HG03558 (cell line): ENCODE results near the gene SMARCD1.
"Not testable (repeated sequence)": the region's sequence is repeated elsewhere in the genome, so short reads cannot be mapped to it uniquely, and the experiment has no call there.

ENCODE experiments used
- ATAC-seq: cut with Tn5 transposase; IDR thresholded peaks from one replicate; pipeline ENCODE4 v1.9.1; 2021; ENCODE audit warnings: moderate number of reproducible peaks; ENCODE audit not compliant: unreplicated experiment; ENCODE audit errors: extremely low read depth

Gene SMARCD1

DNA sequence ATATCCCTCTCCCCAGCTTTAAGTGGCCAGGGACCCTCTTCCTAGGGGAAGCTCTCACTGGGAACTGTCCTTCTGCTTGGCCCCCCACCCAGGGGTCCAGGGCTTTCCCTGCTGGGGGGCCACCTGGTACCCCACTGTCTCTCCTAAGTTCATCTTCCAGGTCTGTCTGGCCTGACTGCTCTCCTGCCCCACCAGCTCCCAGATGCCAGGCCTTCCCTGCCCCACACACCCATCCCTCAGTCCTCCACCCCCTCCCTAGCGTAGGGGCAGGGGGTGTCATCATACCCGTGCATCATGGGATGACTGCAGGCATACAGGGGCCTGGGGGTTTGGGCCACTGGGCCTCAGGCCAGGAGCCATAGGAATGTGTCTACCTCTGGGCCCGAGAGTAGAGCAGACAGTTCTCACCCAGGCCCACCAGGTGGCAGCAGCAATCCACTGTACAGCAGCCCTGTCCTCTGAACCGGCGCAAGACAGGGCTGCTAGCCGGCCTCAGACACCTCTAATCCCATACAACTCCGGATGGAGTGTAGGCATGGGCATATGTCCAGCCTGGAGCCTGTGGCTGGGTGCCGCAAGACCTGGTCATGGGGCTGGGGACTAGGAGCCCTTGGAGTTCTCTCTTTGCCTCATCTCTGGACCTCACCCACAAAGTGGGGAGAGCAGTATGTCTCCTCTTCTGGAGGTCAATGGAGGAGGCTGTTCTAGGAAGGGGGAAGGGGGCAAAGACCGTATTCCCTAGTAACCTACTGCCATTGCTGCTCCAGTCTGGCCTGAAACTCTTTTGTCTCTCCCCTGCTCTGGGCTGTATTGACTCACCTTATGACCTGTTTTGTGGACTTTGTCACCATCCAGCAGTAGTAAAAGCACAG, 10.0 kb upstream of the SMARCD1 start:
- ATAC-seq, result no peak

- no peak for ATAC-seq
Observed at GRCh38 chr12:50075808-50076170, 9.4 kb upstream of the SMARCD1 start.

DNA sequence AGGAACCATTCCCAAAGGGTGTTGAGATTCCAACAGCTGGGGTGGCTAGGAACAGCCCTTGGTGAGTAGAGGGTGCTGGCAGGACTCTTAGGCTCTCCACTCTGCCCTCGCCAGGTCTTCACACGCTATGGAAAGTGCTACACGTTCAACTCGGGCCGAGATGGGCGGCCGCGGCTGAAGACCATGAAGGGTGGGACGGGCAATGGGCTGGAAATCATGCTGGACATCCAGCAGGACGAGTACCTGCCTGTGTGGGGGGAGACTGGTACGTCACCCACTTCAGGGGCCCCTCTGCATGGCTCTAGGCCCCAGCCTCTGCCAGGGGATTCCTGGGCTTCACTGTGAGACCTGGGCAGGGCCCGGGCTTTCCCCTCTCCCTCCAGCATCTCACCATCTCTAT, 8.0 kb upstream of the SMARCD1 start:
- no peak for ATAC-seq

- ATAC-seq, result no peak
Observed at GRCh38 chr12:50078281-50078680, 6.9 kb upstream of the SMARCD1 start.

GRCh38 chr12:50079771-50080170, 5.4 kb upstream of the SMARCD1 start:
- ATAC-seq, result no peak

DNA sequence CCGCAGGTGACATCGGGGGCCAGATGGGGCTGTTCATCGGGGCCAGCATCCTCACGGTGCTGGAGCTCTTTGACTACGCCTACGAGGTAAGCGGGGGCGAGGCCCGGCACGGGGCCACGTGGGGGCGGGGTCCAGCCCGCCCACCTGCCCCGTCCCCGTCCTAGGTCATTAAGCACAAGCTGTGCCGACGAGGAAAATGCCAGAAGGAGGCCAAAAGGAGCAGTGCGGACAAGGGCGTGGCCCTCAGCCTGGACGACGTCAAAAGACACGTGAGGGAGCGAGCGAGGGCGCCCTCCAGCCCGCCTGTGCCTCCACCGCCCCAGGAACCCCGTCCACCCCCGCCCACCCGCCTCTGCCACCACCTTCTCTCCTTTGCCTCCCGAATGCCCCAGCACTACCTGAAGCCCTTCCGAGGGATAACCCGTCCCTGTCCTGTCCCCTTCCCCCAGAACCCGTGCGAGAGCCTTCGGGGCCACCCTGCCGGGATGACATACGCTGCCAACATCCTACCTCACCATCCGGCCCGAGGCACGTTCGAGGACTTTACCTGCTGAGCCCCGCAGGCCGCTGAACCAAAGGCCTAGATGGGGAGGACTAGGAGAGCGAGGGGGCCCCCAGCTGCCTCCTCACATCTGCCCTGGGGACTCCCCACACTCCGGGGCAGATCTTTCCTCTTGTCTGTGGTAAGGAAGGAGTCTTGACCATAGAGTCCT, 3.9 kb upstream of the SMARCD1 start:
- ATAC-seq, result no peak

DNA sequence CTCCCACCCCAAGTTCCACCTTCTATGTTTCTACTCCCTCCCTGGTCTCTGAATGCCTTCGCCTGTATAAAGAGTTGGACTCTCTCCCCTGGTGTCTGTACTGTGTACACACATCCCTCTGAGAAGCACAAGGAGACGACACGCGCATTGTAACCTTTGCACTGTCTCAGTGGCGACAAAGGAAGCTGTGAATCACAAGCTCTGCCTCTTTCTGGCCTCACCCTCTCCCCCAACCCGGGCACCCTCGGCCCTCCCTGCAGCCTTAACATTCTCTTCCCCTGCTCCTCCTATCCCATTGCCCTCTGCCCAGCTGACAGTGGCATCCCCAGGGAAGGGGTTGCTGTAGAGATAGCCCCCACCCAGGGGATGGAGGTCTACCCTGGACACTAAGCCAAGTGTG, 2.5 kb upstream of the SMARCD1 start:
- ATAC-seq, result no peak

- no peak for ATAC-seq
Observed at GRCh38 chr12:50083301-50083700, 1.8 kb upstream of the SMARCD1 start.

DNA sequence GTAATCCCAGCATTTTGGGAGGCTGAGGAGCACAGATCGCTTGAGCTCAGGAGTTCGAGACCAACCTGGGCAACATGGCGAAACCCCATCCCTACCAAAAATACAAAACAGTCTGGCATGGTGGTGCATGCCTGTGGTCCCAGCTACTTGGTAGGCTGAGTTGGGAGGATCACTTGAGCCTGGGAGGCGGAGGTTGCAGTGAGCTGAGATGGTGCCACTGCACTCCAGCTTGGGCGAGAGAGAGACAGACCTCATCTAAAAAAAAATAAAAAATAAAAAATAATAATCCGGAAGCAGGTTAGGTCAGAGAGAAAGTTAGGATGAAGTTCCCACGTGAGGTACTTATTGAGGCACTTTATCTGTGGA, 750 bp upstream of the SMARCD1 start:
- ATAC-seq, result not testable (repeated sequence)

DNA sequence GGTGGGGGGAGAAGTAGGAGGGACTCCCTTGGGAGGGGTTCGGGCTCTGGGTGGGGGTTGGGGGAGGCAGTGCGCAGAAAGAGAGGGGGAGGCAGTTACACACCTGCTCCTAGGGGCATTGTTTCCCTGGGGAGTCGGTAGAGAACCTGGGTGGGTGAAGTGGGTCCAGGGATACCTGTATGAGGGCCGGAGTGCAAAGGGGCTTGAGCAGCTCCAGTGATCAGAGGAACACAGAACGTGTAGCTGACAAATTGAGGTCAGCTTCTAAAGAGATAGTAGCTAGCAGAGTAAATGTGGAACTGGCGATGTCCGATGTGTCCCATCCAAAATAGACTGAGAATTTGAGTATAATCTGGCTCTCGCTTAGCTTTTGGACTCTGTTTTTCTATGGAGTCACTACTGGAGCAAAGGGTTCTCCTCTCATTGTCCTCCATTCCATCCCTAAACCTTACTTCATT, 502 bp downstream of the SMARCD1 start:
- ATAC-seq, result no peak

- ATAC-seq, result no peak
Observed at GRCh38 chr12:50086148-50086547, 1.0 kb downstream of the SMARCD1 start.

DNA sequence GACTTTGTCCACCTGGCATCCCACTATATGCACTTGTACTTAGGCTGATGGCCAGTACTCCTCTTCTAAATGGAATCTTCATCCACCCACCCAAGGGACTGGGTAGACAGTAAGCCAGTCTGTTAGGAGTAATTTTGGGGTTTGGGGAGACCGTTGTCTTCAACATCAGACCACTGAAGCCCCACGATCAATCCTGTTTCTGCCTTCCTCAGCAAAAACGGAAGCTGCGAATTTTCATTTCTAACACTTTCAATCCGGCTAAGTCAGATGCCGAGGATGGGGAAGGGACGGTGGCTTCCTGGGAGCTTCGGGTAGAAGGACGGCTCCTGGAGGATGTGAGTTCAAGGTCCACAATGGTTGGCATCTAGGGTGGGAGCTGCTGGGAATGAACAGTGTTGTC, 2.0 kb downstream of the SMARCD1 start:
- no peak for ATAC-seq

- ATAC-seq, result no peak
Observed at GRCh38 chr12:50087995-50088394, 2.9 kb downstream of the SMARCD1 start.

DNA sequence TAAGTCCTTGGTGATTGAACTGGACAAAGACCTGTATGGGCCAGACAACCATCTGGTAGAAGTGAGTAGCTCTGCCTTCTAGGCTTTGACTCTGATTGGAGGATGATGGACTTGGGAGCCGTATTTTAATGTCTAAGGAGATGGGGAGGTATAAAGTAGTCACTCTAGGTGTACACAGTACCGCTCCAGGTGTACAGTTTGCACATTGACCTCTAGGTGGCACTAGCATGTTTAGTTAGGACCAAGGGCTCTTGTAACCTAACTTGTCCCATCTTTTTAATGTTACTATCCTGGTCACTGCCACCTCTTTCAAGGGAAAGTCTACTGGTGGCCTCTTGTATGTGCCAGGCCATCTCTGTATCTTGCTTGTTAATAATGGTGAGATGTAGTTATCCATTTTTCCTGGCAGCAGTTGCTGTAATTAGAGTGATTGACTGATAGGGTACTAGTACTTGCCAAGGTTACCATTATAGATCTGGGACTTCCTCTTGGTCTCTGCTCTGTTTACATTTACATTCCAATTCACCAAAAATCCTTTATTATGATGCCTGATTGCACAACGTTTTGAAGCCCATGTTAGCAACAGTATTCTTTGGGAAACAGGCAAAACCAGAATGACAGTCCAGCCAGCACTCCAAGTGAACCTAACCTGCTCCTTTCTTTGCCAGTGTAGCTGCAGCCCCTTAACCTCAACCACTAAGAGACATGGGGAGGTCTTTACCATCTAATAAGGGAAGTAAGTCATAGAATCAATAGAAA, 3.6 kb downstream of the SMARCD1 start:
- no peak for ATAC-seq

DNA sequence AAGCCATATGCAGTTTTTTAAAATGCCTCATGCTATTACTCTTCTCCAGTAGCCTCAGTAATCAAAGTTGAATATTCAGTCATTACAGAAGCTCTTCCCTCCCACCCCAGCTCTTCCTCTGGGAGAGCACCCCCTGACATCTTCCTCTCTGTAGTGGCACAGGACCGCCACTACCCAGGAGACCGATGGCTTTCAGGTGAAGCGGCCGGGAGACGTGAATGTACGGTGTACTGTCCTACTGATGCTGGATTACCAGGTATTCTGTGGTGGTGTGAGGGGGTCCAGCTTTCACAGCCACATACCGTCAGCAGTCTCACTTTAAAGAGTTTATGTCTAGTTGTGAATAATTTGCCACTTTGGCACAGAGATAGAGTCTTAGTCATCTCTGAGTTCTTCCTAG, 4.6 kb downstream of the SMARCD1 start:
- no peak for ATAC-seq

GRCh38 chr12:50090391-50090790, 5.2 kb downstream of the SMARCD1 start:
- ATAC-seq, result no peak

- no peak for ATAC-seq
Observed at GRCh38 chr12:50097952-50098351, 12.8 kb downstream of the SMARCD1 start.

GRCh38 chr12:50099302-50100008, 14.3 kb downstream of the SMARCD1 start:
- no peak for ATAC-seq

DNA sequence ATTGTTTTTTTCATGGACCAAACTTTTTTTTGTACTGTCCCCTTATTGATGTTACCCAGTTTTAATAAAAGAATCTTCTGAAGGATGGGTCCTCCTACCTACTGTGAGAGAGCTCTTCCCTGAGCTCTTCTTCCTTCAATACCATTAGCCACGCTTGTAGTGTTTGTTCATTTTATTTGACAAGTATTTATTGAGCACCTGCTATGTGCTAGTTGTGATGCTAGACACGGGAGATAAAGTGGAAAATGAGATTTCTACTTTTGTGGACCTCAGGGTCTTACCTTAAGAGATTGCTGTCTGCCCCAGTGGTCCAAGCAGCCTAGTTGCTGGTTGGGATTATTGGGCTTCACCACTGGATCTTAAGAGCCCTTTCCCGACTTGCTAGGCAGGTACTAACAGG, 15.4 kb downstream of the SMARCD1 start:
- ATAC-seq, result no peak

DNA sequence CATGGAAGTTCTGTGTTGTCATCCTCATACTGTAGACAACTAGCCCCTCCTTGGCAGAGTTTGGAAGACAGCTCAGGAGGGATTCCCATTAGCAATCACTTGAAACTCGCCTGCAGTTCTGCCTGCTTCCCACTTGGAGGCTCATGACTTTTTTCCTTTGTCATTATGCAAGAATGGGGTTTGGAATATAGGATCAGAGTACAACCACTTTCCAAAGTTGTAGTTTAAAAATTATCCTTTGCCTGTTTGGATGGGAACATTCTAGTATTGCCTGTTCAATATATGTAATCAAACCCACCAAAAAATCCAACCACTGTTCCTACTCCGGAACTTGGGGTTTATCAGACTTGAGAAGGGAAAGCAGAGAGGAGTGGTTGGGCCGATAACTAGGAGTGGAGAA, 16.5 kb downstream of the SMARCD1 start:
- no peak for ATAC-seq
